ENCODE results near the gene CYP1A2.
"Not testable (repeated sequence)": the region's sequence is repeated elsewhere in the genome, so short reads cannot be mapped to it uniquely, and the experiment has no call there.

Gene CYP1A2

DNA sequence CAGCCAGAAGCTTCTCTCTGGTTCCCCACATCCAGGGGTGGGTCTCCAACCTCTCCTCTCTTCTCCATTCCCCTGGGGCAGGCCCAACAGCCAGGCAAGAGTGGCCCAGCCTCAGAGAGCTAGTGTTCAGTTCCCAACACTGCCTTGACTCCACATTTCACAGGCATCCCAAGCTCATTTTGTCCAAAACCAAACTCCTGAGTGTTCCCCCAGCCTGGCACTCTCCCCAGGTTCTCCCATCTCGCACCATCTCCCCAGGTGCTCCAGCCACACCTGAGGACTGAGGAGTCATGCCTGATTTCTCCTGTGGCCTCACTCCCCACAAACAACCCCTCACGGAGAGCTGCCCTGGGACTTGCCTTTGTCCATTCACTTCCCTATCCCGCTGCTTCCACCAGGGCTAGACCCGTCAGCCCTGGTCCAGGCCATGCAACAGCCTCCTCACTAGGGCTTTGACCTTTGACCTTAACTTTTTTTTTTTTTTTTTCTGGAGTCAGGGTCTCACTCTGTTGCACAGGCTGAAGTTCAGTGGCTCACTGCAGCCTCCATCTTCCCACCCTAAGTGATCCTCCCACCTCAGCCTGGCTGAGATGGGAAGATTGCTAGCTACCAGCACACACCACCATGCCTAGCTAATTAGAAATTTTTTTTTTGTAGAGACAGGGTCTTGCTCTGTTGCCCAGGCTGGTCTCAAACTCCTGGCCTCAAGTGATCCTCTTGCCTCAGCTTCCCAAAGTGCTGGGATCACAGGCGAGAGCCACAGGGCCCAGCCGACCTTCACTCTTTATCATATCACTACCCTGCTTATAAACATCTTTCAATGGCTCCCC is 29.3 kb downstream of the CYP1A2 start:
- DNase-seq = no peak

DNA sequence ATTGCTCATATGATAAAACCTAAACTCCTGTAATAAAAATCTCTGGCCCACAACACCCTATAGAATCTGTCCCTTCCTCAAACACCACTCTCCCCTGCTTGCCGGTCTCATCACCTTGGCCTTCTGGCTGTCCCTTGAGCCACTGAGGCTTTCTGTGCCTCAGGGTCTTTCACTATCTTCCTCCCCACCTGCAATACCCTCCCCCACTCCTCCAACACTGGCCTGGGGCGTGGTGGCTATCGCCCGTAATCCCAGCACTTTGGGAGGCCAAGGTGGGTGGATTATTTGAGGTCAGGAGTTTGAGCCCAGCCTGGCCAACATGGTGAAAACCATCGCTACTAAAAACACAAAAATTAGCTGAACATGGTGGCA is 29.9 kb downstream of the CYP1A2 start:
- no peak for DNase-seq

DNA sequence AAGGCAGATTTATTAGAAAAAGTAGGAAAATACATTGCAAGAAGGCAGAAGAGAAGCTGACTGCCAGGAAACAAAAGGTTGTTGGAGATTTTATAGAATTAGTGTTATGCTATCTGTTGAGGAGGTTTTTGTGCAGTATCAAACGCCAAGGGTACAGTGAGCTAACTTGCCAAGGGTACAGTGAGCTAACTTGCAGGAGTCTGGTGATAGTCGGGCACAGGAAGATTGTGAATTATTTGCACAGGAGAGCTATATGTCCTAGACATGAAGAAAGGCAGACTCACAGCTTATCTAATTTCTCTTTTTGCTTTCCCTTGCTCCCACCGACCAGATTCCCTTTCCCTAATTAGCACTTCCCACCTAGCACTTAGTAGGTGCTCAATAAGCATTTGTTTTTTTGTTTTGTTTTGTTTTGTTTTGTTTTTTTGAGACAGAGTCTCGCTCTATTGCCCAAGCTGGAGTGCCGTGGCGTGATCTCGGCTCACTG is 30.6 kb downstream of the CYP1A2 start:
- no peak for DNase-seq

DNA sequence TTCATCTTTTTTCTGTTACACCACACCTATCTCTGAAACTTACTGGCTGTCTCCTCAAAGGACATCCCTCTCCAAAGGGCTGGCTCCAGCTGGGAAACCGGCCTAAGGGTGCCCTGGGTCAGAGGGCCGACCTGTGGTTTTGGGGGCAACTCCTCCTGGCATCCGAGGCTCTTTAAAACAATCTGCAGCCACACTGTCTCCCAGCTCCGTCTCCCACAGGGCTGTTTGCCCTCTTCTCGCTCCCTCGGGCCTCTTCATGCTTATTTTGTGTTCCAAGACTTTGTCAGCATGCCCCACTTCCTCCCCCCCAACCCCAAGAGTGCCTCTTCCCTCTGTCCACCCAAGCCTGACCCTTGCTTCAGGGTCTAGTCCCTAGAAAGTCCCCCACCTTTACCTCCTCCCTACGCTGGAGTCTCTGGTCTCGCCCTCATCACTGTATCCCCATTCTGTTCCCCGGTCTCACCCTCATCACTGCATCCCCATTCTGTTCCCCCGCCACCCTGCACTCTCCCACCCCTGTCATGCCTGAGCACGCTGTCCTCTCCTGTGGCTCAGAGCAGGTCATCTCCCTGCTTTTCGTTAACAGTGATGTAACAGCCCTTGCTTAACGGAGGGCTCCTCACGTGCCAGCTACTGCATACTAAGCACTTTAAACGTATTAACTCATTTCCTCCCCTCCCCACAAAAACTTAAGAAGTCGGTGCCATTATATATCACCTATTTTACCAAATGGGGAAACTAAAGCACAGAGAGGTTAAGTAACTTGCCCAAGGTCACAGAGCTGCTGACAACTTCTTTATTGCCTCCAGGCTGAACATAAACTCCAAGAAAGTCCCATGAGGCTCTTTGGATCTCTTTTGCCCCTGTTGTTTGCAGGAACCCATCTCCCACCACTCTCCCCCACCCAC is 32.1 kb downstream of the CYP1A2 start:
- no peak for DNase-seq

DNA sequence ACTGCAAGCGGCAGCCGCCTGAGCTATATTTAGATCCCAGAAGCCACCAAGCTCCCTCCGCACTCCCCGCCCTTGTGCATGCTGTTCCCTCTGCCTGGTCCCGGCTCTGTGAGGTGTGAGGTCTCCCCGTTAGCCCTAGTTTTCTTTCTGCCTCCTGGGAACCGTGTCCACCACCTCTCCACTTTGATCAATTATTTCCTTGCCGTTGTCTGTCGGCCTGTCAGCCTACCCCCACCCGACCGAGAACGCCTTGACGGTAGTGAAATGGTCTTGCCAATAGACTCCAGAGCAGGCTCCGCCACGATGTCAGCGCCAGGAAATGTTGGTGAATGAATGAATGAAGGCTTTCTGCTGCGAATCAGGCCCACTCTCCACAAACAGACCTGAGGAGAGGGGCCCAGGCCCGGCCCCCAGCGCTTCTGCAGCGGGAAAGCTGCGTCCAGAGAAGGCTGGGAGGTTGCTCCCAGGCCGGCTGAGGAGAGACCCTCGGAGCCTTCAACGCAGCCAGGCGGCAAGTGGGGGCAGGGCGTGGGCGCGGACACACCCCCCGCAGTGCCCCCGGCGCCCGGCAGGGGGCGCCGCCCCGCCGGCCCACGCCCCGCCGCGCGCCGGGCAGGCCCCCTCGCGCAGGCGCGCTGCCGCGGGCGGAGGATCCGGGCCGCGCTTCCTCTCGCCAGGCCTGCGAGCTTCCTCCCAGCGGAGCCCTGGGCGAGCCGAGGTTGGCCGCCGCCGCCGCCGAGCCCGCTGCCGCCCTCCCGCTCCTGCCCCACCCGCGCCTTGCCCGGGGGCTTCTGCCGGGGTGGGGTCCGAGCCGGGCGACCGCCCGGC is 33.0 kb downstream of the CYP1A2 start, which contains the start of gene CSK:
CSK (plus strand) TSS at position 650 of the 828 bp plus-strand sequence. CDS start 16,218 bp downstream, outside the sequence.
- DNase-seq = peak; percentile 73

DNA sequence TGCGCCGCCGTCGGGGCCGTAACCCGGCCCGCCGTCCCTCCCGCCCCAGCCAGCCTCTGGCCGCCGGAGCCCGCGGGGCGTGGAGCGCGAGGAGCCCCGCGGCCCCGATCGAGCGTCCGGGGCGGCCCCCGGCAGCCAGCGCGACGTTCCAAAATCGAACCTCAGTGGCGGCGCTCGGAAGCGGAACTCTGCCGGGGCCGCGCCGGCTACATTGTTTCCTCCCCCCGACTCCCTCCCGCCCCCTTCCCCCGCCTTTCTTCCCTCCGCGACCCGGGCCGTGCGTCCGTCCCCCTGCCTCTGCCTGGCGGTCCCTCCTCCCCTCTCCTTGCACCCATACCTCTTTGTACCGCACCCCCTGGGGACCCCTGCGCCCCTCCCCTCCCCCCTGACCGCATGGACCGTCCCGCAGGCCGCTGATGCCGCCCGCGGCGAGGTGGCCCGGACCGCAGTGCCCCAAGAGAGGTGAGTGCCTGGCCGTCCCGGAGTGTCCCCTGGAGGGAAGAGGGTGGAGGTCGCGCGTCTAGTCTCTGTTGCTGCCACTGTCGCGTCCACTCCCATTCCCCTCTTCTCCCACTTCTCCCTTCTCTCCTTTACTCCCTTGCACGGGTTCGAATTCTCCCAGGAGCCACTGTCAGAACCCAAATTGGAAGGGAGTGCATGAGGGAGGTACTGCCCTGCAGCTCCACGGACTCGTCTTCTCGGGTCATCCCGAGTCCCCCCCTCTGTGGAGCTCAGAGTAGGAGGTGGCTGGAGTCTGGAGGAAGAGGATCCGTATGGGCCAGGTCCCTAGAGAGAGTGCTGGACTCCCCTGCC is 33.8 kb downstream of the CYP1A2 start:
- peak; percentile 68 for DNase-seq

- DNase-seq = no peak
Measured at GRCh38 chr15:74783072-74783807, 34.6 kb downstream of the CYP1A2 start.

GRCh38 chr15:74783808-74784175 is 35.1 kb downstream of the CYP1A2 start:
- no peak for DNase-seq

- DNase-seq = no peak
Measured at GRCh38 chr15:74784426-74785193, 36.0 kb downstream of the CYP1A2 start.

GRCh38 chr15:74785194-74786032 is 36.8 kb downstream of the CYP1A2 start:
- no peak for DNase-seq

GRCh38 chr15:74786081-74786480 is 37.4 kb downstream of the CYP1A2 start:
- not testable (repeated sequence) for DNase-seq

- DNase-seq = no peak
Measured at GRCh38 chr15:74786551-74787165, 38.0 kb downstream of the CYP1A2 start.

GRCh38 chr15:74787251-74788041 is 38.8 kb downstream of the CYP1A2 start:
- DNase-seq = peak; percentile 92

DNA sequence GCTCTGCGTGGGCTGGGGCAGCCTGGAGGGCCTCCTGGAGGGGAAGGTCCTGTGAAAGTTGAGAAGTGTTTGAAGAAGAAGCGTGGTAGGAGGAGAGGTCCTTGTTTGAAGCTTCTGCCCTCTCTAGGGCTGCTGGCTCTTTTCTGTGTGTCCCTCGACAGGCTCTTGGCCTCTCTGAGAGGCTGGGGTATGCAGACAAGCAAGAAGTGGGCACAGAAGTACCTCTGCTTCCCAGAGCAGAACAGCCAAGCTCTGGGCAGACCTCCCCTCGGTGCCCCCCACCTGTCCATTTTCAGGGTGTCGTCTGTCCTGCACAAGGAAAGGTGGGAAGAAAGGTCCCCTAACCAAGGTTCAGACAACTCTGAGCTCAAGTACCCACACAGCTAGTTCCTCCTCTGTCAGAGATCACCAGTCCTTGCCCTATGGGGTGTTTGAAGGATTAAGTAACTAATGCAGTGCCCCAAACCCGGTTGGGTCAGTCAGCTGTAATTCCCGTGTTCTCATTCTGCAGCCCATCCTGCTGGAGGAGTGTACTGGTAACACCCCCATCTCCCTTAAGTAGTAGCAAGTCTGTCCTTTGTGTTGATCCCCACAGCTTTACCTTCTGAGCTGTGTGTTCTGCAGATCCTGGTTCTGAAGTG is 39.5 kb downstream of the CYP1A2 start:
- no peak for DNase-seq

DNA sequence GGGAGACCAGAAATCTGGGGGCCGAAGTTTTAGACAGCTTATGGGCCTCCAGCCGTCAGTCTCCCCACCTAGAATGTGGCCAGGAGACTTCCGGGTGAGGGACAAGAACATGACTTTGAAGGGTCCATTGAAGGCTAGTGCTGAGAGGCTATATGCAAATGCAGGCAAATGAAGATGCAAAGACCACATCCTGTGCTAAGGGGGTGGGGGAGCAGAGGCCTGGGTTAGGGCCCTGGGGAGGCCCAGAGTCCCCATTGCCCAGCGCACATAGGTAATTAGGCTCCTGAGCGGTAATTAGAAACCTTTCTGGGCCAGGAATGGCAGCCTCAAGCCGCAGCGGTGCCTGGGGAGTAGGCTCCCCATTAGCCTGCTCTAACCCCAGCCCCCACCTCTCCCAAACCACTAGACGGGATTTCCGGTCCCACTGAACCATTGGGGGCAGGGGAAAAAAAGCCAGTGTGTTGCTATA is 40.1 kb downstream of the CYP1A2 start:
- peak; percentile 59 for DNase-seq

- no peak for DNase-seq
Measured at GRCh38 chr15:74789171-74789631, 40.6 kb downstream of the CYP1A2 start.

DNA sequence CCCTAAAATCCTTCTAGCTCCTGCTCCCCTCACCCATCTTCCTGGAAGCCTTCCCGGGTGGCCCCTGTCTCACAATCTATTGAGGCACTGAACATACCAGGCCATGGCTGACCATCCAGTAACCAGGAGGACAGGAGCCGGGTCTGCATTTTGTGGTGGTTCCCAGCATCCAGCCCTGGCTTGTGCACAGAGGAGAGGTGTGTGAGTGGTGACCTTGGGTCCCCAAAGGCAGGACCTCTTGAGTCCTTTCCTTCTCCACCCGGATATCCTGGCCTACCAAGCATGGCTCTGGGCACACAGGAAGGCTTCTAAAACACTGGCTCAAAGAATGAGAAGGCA is 41.1 kb downstream of the CYP1A2 start:
- DNase-seq = no peak
